ENCODE measurements around the gene CALN1.
"Not testable (repeated sequence)": the region's sequence is repeated elsewhere in the genome, so short reads cannot be mapped to it uniquely, and the experiment has no call there.

The CALN1 gene

GRCh38 chr7:72343991-72344390 is 68.1 kb downstream of the CALN1 start:
- no peak for TF ChIP-seq CTCF (IDR thresholded peaks at IDR 0.05; ENCODE audit: insufficient read depth, low read depth, low read length, missing control alignments)
- DNase-seq (ENCODE audit: low read depth): no peak
- no peak overlapping the region for H3K4me3 ChIP-seq (ENCODE audit: low read depth, low read length)

DNA sequence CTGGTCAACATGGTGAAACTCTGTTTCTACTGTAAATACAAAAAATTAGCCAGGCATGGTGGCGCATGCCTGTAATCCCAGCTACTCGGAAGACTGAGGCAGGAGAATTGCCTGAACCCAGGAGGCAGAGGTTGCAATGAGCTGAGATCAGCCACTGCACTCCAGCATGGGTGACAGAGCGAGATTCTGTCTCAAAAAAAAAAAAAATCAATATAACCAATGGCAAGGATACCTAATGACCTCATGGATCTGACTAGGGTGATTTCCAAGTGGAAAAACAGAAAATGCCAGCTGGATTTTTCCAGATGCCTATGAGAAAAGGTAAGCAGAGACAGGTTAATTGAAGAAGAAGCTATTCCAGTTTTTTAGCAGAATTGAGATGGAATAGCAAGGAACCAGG is 68.8 kb downstream of the CALN1 start:
- not testable (repeated sequence) for H3K4me3 ChIP-seq (ENCODE audit: low read depth, low read length); DNase-seq (ENCODE audit: low read depth)

DNA sequence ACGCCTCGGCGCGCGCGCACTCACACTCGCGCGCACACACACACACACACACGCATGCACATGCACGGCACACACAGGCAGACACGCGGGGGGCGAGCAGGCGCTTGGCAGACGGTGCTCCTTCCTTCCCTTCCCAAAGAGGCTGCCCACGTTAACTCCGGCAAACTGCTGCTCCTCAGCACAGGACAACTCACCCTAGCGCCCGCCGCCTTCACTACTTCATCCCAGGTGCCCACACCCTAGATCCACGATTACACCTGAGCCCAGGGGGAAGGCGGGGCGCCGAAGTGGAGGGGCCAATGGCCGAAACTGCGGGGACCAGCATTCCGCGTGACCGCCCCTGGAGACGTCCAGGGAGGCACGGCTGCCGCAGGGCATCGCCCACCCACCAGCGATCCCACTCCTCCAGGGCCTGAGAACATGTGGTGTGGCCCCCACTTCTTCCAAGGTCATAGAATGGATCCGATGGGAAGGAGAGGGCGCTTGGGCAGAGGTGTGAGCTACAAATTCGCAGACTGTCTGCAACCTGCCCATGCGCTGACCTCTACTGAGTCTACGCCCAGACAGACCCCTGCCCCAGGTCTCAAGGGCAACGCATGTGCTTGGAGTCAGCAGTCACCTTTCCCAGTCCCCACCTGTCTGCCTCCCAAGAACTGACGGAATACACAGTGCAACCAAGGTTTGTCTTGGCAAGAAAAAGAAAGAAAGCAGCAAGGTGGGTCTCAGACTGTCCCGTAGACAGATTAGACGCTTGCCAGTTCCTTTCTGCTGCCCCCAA is 74.6 kb downstream of the CALN1 start:
- DNase-seq (ENCODE audit: low read depth): no peak
- no peak overlapping the region for H3K4me3 ChIP-seq (ENCODE audit: low read depth, low read length)
- TF ChIP-seq CTCF (IDR thresholded peaks at IDR 0.05; ENCODE audit: insufficient read depth, low read depth, low read length, missing control alignments): no peak

DNA sequence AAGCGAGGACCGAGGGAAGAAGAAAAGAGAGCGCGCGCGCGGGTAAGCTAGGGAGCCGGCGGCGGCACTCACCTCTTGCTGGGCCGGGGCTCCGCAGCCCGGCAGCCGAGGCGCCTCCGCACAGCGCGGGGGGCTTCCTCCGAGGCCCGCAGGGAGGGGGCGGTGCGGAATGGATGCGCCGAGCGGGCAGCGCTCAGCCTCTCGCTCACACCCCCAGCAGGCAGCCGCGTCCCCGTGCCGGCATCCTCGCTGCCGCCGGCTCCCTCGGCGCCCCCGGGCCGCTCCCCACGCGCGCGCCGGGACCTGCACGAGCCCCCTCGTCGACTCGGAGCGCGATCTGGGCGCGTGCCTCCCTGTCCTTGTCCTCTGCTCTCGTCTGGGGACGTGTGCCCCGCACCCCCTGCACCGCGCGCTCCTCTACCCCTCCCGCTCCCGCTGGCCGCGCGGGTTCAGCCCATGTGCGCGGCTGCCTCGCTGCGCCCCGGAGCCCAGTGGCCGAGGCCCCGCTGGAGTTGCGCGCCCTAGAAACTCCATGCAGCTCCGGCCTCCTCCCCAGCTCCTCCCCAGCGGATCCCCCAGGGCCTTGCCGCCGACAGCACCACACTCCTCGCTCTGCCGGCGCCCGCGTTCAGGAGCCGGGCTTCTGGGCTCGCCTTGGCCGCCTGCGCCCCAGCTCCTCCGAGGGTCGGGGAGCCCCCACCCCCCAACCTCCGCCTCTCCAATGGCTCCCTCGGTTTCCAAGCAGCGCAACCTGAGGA is 75.3 kb downstream of the CALN1 start:
- no peak overlapping the region for H3K4me3 ChIP-seq (ENCODE audit: low read depth, low read length)
- no peak for TF ChIP-seq CTCF (IDR thresholded peaks at IDR 0.05; ENCODE audit: insufficient read depth, low read depth, low read length, missing control alignments)
- no peak for DNase-seq (ENCODE audit: low read depth)

DNA sequence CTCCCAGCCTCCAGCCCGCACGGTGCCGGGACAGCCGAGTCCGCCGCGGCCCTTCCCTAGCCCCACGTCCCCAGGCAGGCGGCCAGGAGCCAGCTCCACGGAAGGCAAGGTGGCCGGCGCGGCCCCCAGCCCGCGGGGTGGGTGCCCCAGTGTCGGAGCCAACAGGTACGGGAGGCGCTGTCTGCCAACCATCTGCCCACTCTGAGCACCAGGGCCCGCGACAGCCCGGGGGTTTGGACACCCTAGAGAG is 75.8 kb downstream of the CALN1 start:
- no peak overlapping the region for H3K4me3 ChIP-seq (ENCODE audit: low read depth, low read length)
- no peak for TF ChIP-seq CTCF (IDR thresholded peaks at IDR 0.05; ENCODE audit: insufficient read depth, low read depth, low read length, missing control alignments)
- no peak for DNase-seq (ENCODE audit: low read depth)

DNA sequence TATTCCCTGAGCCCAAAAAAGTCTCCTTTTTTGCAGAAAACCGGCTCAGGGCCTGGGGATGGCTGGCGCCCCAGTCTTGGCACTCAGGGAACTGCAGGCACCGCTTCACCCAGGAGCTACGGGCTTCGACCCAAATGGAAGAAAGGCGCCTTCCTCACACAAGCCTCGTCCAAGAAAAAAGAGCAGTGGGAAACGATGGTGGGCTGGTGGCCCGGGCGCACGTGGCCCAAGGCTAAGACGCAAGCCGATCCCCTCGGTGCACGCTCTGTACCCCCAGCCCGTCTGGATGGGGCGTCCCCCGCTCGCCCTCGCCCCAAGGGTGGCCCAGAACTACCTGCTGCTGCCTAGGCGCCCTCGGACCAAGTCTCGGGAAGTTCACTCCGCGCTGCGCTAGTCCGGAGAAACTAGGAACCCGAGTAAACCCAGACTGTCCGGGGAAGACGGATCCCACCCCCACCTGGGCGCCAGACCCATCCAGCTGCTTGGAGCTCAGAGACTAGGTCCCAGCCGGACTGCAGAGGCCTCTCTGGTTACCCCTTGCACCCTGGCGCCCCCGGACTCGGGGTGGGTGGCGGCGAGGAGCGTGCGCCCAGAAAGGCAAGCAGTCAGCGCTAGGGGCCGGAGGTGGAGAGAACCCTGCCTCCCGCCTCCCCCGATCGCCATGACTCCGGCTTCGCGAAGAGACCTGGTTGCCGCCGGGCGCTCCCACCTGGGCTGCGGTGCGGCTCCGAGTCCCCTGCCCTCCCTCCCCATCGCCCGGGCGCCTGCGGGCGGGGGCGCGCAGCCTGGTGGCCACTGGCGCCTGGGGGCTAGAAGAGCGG is 76.4 kb downstream of the CALN1 start:
- no peak overlapping the region for H3K4me3 ChIP-seq (ENCODE audit: low read depth, low read length)
- TF ChIP-seq CTCF (IDR thresholded peaks at IDR 0.05; ENCODE audit: insufficient read depth, low read depth, low read length, missing control alignments): no peak
- DNase-seq (ENCODE audit: low read depth): no peak

GRCh38 chr7:72334698-72335097 is 77.4 kb downstream of the CALN1 start:
- no peak for TF ChIP-seq CTCF (IDR thresholded peaks at IDR 0.05; ENCODE audit: insufficient read depth, low read depth, low read length, missing control alignments)
- DNase-seq (ENCODE audit: low read depth): no peak
- H3K4me3 ChIP-seq (ENCODE audit: low read depth, low read length): no peak overlapping the region
